Testis (tissue), 2 donors: ENCODE data around the gene CCNG1.

Experiments used
- CTCF ChIP-seq, 3 experiments: fragments of 450-650 bp in 2 of 3; fragments of 200-600 bp in 1 of 3; sonication (generic) in 1 of 3; IDR thresholded peaks; one replicate each; pipeline ENCODE4 v1.5.1; 2016 to 2019; ENCODE audit warnings: antibody characterized with exemption in 3 of 3, mild to moderate bottlenecking in 2 of 3, moderate library complexity in 1 of 3
- POLR2A ChIP-seq: fragments of 450-650 bp; IDR thresholded peaks from one replicate; pipeline ENCODE4 v1.6.1; 2017; ENCODE audit warnings: antibody characterized with exemption, mild to moderate bottlenecking, moderate library complexity

- TF ChIP-seq CTCF (IDR thresholded peaks at IDR 0.05) (no peak), POLR2A (no peak)
Measured at GRCh38 chr5:163404364-163405173, 32.8 kb upstream of the CCNG1 start.
